Suprapubic skin (tissue), 4 donors: Measurements from ENCODE around the gene NOTO. TPM values are rescaled to one million over a fixed set of nuclear protein-coding genes. Genes with fewer than 3 reads are reported as not detected.
"Not testable (repeated sequence)": the region's sequence is repeated elsewhere in the genome, so short reads cannot be mapped to it uniquely, and the experiment has no call there.

Experiments
- DNase-seq, 2 donors: peaks; one replicate each; pipeline ENCODE4 v3.0.0-alpha.2; 2019; ENCODE audit warnings: low spot score in 2 of 2
- H3K27ac ChIP-seq: fragments of 200-600 bp; sonication (generic); one replicate; pipeline ENCODE4 v1.5.1; 2019
- H3K27me3 ChIP-seq: fragments of 200-600 bp; sonication (generic); one replicate; pipeline ENCODE4 v1.5.1; 2019
- H3K36me3 ChIP-seq: fragments of 200-600 bp; sonication (generic); one replicate; pipeline ENCODE4 v1.5.1; 2019
- H3K4me1 ChIP-seq: fragments of 200-600 bp; sonication (generic); one replicate; pipeline ENCODE4 v1.5.1; 2019
- H3K4me3 ChIP-seq: fragments of 200-600 bp; sonication (generic); one replicate; pipeline ENCODE4 v1.5.1; 2019; ENCODE audit warnings: mild to moderate bottlenecking
- H3K9me3 ChIP-seq: fragments of 200-600 bp; sonication (generic); one replicate; pipeline ENCODE4 v1.5.1; 2019
- CTCF ChIP-seq, 2 donors: fragments of 200-600 bp in 1 of 2; fragments of 450-650 bp in 1 of 2; sonication (generic) in 1 of 2; IDR thresholded peaks; one replicate each; pipeline ENCODE4 v1.5.1; 2016 to 2019; ENCODE audit warnings: antibody characterized with exemption in 2 of 2, mild to moderate bottlenecking in 1 of 2, moderate library complexity in 1 of 2
- EP300 ChIP-seq: sonication (generic); formaldehyde crosslinking; IDR thresholded peaks from one replicate; pipeline ENCODE4 v1.6.1; 2017; ENCODE audit warnings: antibody characterized with exemption
- POLR2A ChIP-seq, 2 donors: fragments of 450-650 bp; IDR thresholded peaks; one replicate each; pipeline ENCODE4 v1.6.1; 2017; ENCODE audit warnings: antibody characterized with exemption in 2 of 2, mild to moderate bottlenecking in 2 of 2, moderate library complexity in 2 of 2
- POLR2AphosphoS5 ChIP-seq, 3 donors: sonication (generic); formaldehyde crosslinking; IDR thresholded peaks; one replicate each; pipeline ENCODE4 v1.6.1; 2017; ENCODE audit warnings: antibody characterized with exemption in 3 of 3
- WGBS: methylation state at CpG from one replicate; pipeline ENCODE4 v1.1.5; 2018; 5-methylcytosine and 5-hydroxymethylcytosine counted together
- total RNA-seq, 4 donors: library from RNA; depleted of rRNA; stranded (reverse); fragments of >200 nt; gene quantifications; one replicate each; pipeline ENCODE4 v1.1.0, GENCODE V29; 2016

Gene NOTO
- total RNA-seq = not detected

- Histone ChIP-seq H3K27me3 (peaks cover 80% of the 10 kb centered on the region), H3K9me3 (no peaks in the 10 kb centered on the region), H3K27ac (no peak within 1 kb of the TSS), H3K4me3 (peak within 1 kb of the TSS; percentile 44), H3K4me1 (peaks cover 18% of the 10 kb centered on the region), H3K36me3 (no peaks in the 10 kb centered on the region)
- 3% methylated on average over 57 of the region's 87 CpGs for WGBS
- TF ChIP-seq POLR2A (IDR thresholded peaks at IDR 0.05) (no peak), CTCF (IDR thresholded peaks at IDR 0.05) (no peak), POLR2AphosphoS5 (IDR thresholded peaks at IDR 0.05) (no peak), EP300 (no peak)
- DNase-seq = no peak
These were observed at the start of gene NOTO for GRCh38 chr2:73202156-73203054. TSS of gene NOTO (plus strand) at chr2:73202574. CDS start at chr2:73202667, 93 bp downstream.

GRCh38 chr2:73156539-73157124 is 45.7 kb upstream of the NOTO start:
- peaks cover 3% of the 10 kb centered on the region for H3K4me1 ChIP-seq
- WGBS = 12% methylated on average over 13 of the region's 24 CpGs
- H3K36me3 ChIP-seq = no peaks in the 10 kb centered on the region
- no peak overlapping the region for H3K4me3 ChIP-seq
- TF ChIP-seq CTCF (IDR thresholded peaks at IDR 0.05) (peak; percentile 37 to 60), POLR2A (IDR thresholded peaks at IDR 0.05) (no peak)
- H3K9me3 ChIP-seq = no peaks in the 10 kb centered on the region
- no peak overlapping the region for H3K27ac ChIP-seq
- DNase-seq = no peak
- peaks cover 26% of the 10 kb centered on the region for H3K27me3 ChIP-seq

GRCh38 chr2:73162856-73163391 is 39.5 kb upstream of the NOTO start:
- Histone ChIP-seq H3K4me1 (no peaks in the 10 kb centered on the region), H3K36me3 (no peaks in the 10 kb centered on the region), H3K4me3 (no peak overlapping the region), H3K27ac (no peak overlapping the region), H3K9me3 (no peaks in the 10 kb centered on the region), H3K27me3 (peaks cover 3% of the 10 kb centered on the region)
- no peak for DNase-seq
- no peak for TF ChIP-seq CTCF (IDR thresholded peaks at IDR 0.05)
- no peak for TF ChIP-seq EP300
- no peak for TF ChIP-seq POLR2A (IDR thresholded peaks at IDR 0.05)
- TF ChIP-seq POLR2AphosphoS5 (IDR thresholded peaks at IDR 0.05) = no peak
- 64% methylated on average over 12 of the region's 14 CpGs for WGBS

GRCh38 chr2:73163483-73164367 is 38.6 kb upstream of the NOTO start:
- TF ChIP-seq POLR2AphosphoS5 (IDR thresholded peaks at IDR 0.05) (no peak), CTCF (IDR thresholded peaks at IDR 0.05) (peak; percentile 58 to 84)
- Histone ChIP-seq H3K27me3 (no peaks in the 10 kb centered on the region), H3K4me3 (no peak overlapping the region), H3K36me3 (no peaks in the 10 kb centered on the region), H3K4me1 (no peaks in the 10 kb centered on the region), H3K27ac (no peak overlapping the region), H3K9me3 (no peaks in the 10 kb centered on the region)
- peak in 1 of 2 donors; percentile 78 for DNase-seq
- 39% methylated on average over 10 of the region's 10 CpGs for WGBS

GRCh38 chr2:73165978-73166377 is 36.4 kb upstream of the NOTO start:
- 73% methylated on average over 6 of the region's 11 CpGs for WGBS
- H3K4me1 ChIP-seq, H3K9me3 ChIP-seq, H3K27ac ChIP-seq, H3K36me3 ChIP-seq, DNase-seq, H3K4me3 ChIP-seq, H3K27me3 ChIP-seq: not testable (repeated sequence)

- H3K36me3 ChIP-seq, H3K4me3 ChIP-seq, H3K27me3 ChIP-seq, H3K27ac ChIP-seq, H3K9me3 ChIP-seq, DNase-seq, H3K4me1 ChIP-seq: not testable (repeated sequence)
- 100% methylated on average over 1 of the region's 8 CpGs for WGBS
These were observed 35.6 kb upstream of the NOTO start for GRCh38 chr2:73166813-73167212.

GRCh38 chr2:73168348-73168747 is 34.0 kb upstream of the NOTO start:
- not testable (repeated sequence) for H3K4me1 ChIP-seq, H3K27me3 ChIP-seq, H3K27ac ChIP-seq, DNase-seq, H3K36me3 ChIP-seq, H3K4me3 ChIP-seq, H3K9me3 ChIP-seq

- not testable (repeated sequence) for H3K4me3 ChIP-seq, H3K27ac ChIP-seq, DNase-seq, H3K9me3 ChIP-seq, H3K36me3 ChIP-seq, H3K4me1 ChIP-seq
- 85% methylated on average over 6 of the region's 7 CpGs for WGBS
- H3K27me3 ChIP-seq = peaks cover 11% of the 10 kb centered on the region
These were observed 32.0 kb upstream of the NOTO start for GRCh38 chr2:73170341-73170740.
